ENCODE results near the gene CRY2. TPM values are rescaled to one million over a fixed set of nuclear protein-coding genes. Genes with fewer than 3 reads are reported as not detected.

Gene CRY2
- total and polyA plus RNA-seq, 2 of the 8 experiments (the other 6 are each of a cell fraction or from before 2014, with no cell fraction given), result 8.0 to 9.4 TPM

DNA sequence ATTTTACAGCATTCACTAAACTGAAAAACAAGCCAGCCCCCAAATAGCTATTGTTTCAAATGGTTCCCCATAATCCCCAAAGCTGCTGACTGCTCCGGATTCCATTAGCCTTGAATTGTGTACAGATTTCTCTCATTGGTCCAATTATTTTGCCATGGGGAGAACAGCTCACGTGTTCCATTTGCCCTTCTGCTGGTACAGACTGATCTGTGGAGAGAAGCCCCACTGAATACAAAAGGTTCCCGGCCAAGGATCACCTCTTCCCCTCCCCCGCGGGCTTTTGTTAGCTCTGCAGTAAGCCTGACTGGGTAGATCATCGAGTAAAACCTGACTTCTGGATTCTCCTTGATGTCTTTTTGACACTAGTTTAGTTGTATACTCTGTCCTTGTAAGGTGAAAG, 29.1 kb downstream of the CRY2 start (continued):
- no peak for TF ChIP-seq CBX8 (IDR thresholded peaks at IDR 0.05; ENCODE audit: borderline replicate concordance, low read depth, low read length)
- no peak for TF ChIP-seq YY1 (IDR thresholded peaks at IDR 0.05; ENCODE audit: low read depth, low read length)
- TF ChIP-seq HDAC2 (IDR thresholded peaks at IDR 0.05; ENCODE audit: borderline replicate concordance in 1 of 2, low read depth in 2 of 2, low read length in 2 of 2), result no peak
- TF ChIP-seq E2F6 (IDR thresholded peaks at IDR 0.05), result no peak
- TF ChIP-seq MAFK (IDR thresholded peaks at IDR 0.05; ENCODE audit: low read depth, low read length), result no peak
- TF ChIP-seq POLR2AphosphoS5 (IDR thresholded peaks at IDR 0.05; ENCODE audit: low read depth, low read length), result no peak
- TF ChIP-seq RFX5 (IDR thresholded peaks at IDR 0.05; ENCODE audit: borderline replicate concordance, low read depth, low read length), result no peak
- TF ChIP-seq RNF2 (IDR thresholded peaks at IDR 0.05; ENCODE audit: borderline replicate concordance, low read depth, low read length, missing control alignments, poor library complexity, severe bottlenecking), result no peak

Data from H1 (cell line).